HUDEP-2 (cell line): ENCODE results near the gene GRAMD1B.

Experiments
- DNase-seq, 76 experiments: peaks; one replicate each; lab custom pipeline; 2025; ENCODE audit not compliant: unreplicated experiment in 76 of 76; lab: John Stamatoyannopoulos, UW

Gene GRAMD1B

GRCh38 chr11:123472236-123472935 is 42.3 kb downstream of the GRAMD1B start:
- no peak for DNase-seq

GRCh38 chr11:123473941-123474677 is 44.0 kb downstream of the GRAMD1B start:
- DNase-seq = no peak

GRCh38 chr11:123474994-123475393 is 44.9 kb downstream of the GRAMD1B start:
- no peak for DNase-seq

GRCh38 chr11:123475469-123475868 is 45.4 kb downstream of the GRAMD1B start:
- DNase-seq = peak in 1 of 76 experiments; percentile 11

- no peak for DNase-seq
Measured at GRCh38 chr11:123477205-123477907, 47.3 kb downstream of the GRAMD1B start.

- peak in 33 of 76 experiments; percentile 1 to 60 (median 19) for DNase-seq
Measured at GRCh38 chr11:123478352-123478987, 48.4 kb downstream of the GRAMD1B start.

- DNase-seq = no peak
Measured at GRCh38 chr11:123479048-123479837, 49.2 kb downstream of the GRAMD1B start.

- no peak for DNase-seq
Measured at GRCh38 chr11:123480290-123480815, 50.3 kb downstream of the GRAMD1B start.

GRCh38 chr11:123480882-123481281 is 50.8 kb downstream of the GRAMD1B start:
- DNase-seq = no peak

GRCh38 chr11:123481640-123482039 is 51.6 kb downstream of the GRAMD1B start:
- DNase-seq = no peak

- DNase-seq = no peak
Measured at GRCh38 chr11:123482218-123482617, 52.1 kb downstream of the GRAMD1B start.

GRCh38 chr11:123483058-123483457 is 53.0 kb downstream of the GRAMD1B start:
- DNase-seq = no peak

- DNase-seq = no peak
Measured at GRCh38 chr11:123483466-123483865, 53.4 kb downstream of the GRAMD1B start.

- DNase-seq = no peak
Measured at GRCh38 chr11:123484448-123484847, 54.4 kb downstream of the GRAMD1B start.

GRCh38 chr11:123487157-123487744 is 57.2 kb downstream of the GRAMD1B start:
- no peak for DNase-seq

GRCh38 chr11:123490527-123490926 is 60.5 kb downstream of the GRAMD1B start:
- no peak for DNase-seq

- no peak for DNase-seq
Measured at GRCh38 chr11:123491241-123491640, 61.2 kb downstream of the GRAMD1B start.

- DNase-seq = no peak
Measured at GRCh38 chr11:123493349-123494063, 63.4 kb downstream of the GRAMD1B start.
